ENCODE results near the gene ZNF480.
"Not testable (repeated sequence)": the region's sequence is repeated elsewhere in the genome, so short reads cannot be mapped to it uniquely, and the experiment has no call there.

The ZNF480 gene

GRCh38 chr19:52296773-52297600 is at the start of gene ZNF480:
Gene ZNF480 (plus strand): TSS chr19:52297169. CDS start chr19:52300413, 3,244 bp downstream.
- FAIRE-seq = no peak
- peak; percentile 78 for DNase-seq (ENCODE audit: low spot score)

- FAIRE-seq (no peak), DNase-seq (ENCODE audit: low spot score) (no peak)
These were observed 48.7 kb upstream of the ZNF480 start for GRCh38 chr19:52248241-52248640.

- DNase-seq (ENCODE audit: low spot score) (no peak), FAIRE-seq (no peak)
These were observed 38.5 kb upstream of the ZNF480 start for GRCh38 chr19:52258426-52258825.

GRCh38 chr19:52265556-52265955 is 31.4 kb upstream of the ZNF480 start:
- not testable (repeated sequence) for DNase-seq (ENCODE audit: low spot score); FAIRE-seq

GRCh38 chr19:52269338-52270261 is 27.4 kb upstream of the ZNF480 start, which contains the start of gene ZNF766:
Gene ZNF766 (plus strand): TSS chr19:52269587. CDS start chr19:52269614, 27 bp downstream.
- peak; percentile 96 for DNase-seq (ENCODE audit: low spot score)
- FAIRE-seq = peak; percentile 50

- DNase-seq (ENCODE audit: low spot score) (peak; percentile 14), FAIRE-seq (no peak)
These were observed 26.6 kb upstream of the ZNF480 start for GRCh38 chr19:52270266-52270885.

- FAIRE-seq (no peak), DNase-seq (ENCODE audit: low spot score) (no peak)
These were observed 23.7 kb upstream of the ZNF480 start for GRCh38 chr19:52273301-52273700.

- DNase-seq (ENCODE audit: low spot score) (no peak), FAIRE-seq (no peak)
These were observed 22.8 kb upstream of the ZNF480 start for GRCh38 chr19:52274191-52274590.

GRCh38 chr19:52275988-52276387 is 21.0 kb upstream of the ZNF480 start:
- FAIRE-seq (no peak), DNase-seq (ENCODE audit: low spot score) (no peak)

- no peak for DNase-seq (ENCODE audit: low spot score)
- no peak for FAIRE-seq
These were observed 19.5 kb upstream of the ZNF480 start for GRCh38 chr19:52277471-52277870.

GRCh38 chr19:52286256-52286655 is 10.7 kb upstream of the ZNF480 start:
- no peak for DNase-seq (ENCODE audit: low spot score)
- no peak for FAIRE-seq

GRCh38 chr19:52291781-52292180 is 5.2 kb upstream of the ZNF480 start:
- DNase-seq (ENCODE audit: low spot score) (no peak), FAIRE-seq (no peak)

GRCh38 chr19:52292946-52293345 is 4.0 kb upstream of the ZNF480 start:
- not testable (repeated sequence) for FAIRE-seq; DNase-seq (ENCODE audit: low spot score)

GRCh38 chr19:52296400-52296772 is 583 bp upstream of the ZNF480 start:
- DNase-seq (ENCODE audit: low spot score) = no peak
- no peak for FAIRE-seq

- FAIRE-seq (no peak), DNase-seq (ENCODE audit: low spot score) (no peak)
These were observed 814 bp downstream of the ZNF480 start for GRCh38 chr19:52297601-52298364.

- no peak for FAIRE-seq
These were observed 10.3 kb downstream of the ZNF480 start for GRCh38 chr19:52307275-52307674.

GRCh38 chr19:52322429-52322828 is 25.5 kb downstream of the ZNF480 start:
- no peak for FAIRE-seq

More at GRCh38 chr19:52307275-52307674, 10.3 kb downstream of the ZNF480 start:
- no peak for DNase-seq (ENCODE audit: low spot score)

GRCh38 chr19:52331757-52332156 is 34.8 kb downstream of the ZNF480 start:
- no peak for DNase-seq (ENCODE audit: low spot score)
- no peak for FAIRE-seq

More at GRCh38 chr19:52322429-52322828, 25.5 kb downstream of the ZNF480 start:
- DNase-seq (ENCODE audit: low spot score) = no peak

GRCh38 chr19:52335768-52336116 is 38.8 kb downstream of the ZNF480 start:
- DNase-seq (ENCODE audit: low spot score) (no peak), FAIRE-seq (no peak)

GRCh38 chr19:52336117-52336790 is 39.3 kb downstream of the ZNF480 start, which contains the start of gene ZNF610:
Gene ZNF610 (plus strand): TSS chr19:52336243. CDS start chr19:52349173, 12,930 bp downstream.
- peak; percentile 83 for DNase-seq (ENCODE audit: low spot score)

More at GRCh38 chr19:52336117-52336790, 39.3 kb downstream of the ZNF480 start, which contains the start of gene ZNF610:
- no peak for FAIRE-seq

Data from urothelium cell line (cell line).